Osteoblast (primary cell): Measurements from ENCODE around the gene GOT1. TPM values are rescaled to one million over a fixed set of nuclear protein-coding genes. Genes with fewer than 3 reads are reported as not detected.

ENCODE experiments used
- DNase-seq: peaks from one replicate; pipeline ENCODE4 v3.0.0; 2011; ENCODE audit warnings: low spot score, mixed read lengths; ENCODE audit not compliant: insufficient read length; ENCODE audit errors: missing footprints
- H2AFZ ChIP-seq: 2 replicates; pipeline ENCODE4 v1.6.0; 2011; ENCODE audit warnings: mild to moderate bottlenecking, low read length
- H3K27ac ChIP-seq: 2 replicates; pipeline ENCODE4 v1.5.1; 2011; ENCODE audit warnings: mild to moderate bottlenecking, low read depth, low read length, moderate library complexity
- H3K27me3 ChIP-seq: 2 replicates; pipeline ENCODE4 v1.6.0; 2012; ENCODE audit warnings: mild to moderate bottlenecking, control low read depth, inconsistent platforms, low read length, moderate library complexity; ENCODE audit not compliant: insufficient read depth
- H3K36me3 ChIP-seq: 2 replicates; pipeline ENCODE4 v1.5.1; 2011; ENCODE audit warnings: mild to moderate bottlenecking, low read length, control low read depth, moderate library complexity; ENCODE audit not compliant: insufficient read depth
- H3K4me1 ChIP-seq: 2 replicates; pipeline ENCODE4 v1.5.1; 2011; ENCODE audit warnings: mild to moderate bottlenecking, low read length, control low read depth, moderate library complexity; ENCODE audit not compliant: insufficient read depth
- H3K4me2 ChIP-seq: 2 replicates; pipeline ENCODE4 v1.6.0; 2011; ENCODE audit warnings: mild to moderate bottlenecking, low read length; ENCODE audit not compliant: insufficient read depth
- H3K4me3 ChIP-seq: fragments of 200-600 bp; sonication (generic); 3 replicates; pipeline ENCODE4 v1.5.1; 2012; ENCODE audit warnings: mild to moderate bottlenecking, low read length, inconsistent platforms; ENCODE audit not compliant: insufficient read depth
- H3K79me2 ChIP-seq: 2 replicates; pipeline ENCODE4 v1.6.0; 2012; ENCODE audit warnings: mild to moderate bottlenecking, low read length, control low read depth, inconsistent platforms; ENCODE audit not compliant: insufficient read depth
- H3K9me3 ChIP-seq: 2 replicates; pipeline ENCODE4 v1.5.1; 2011; ENCODE audit warnings: low read depth, low read length, control low read depth
- H4K20me1 ChIP-seq: 2 replicates; pipeline ENCODE4 v1.6.0; 2012; ENCODE audit warnings: mild to moderate bottlenecking, low read length, control low read depth; ENCODE audit not compliant: insufficient read depth
- total RNA-seq: library from RNA; depleted of rRNA; stranded (reverse); fragments of >200 nt; gene quantifications from 2 replicates; pipeline ENCODE4 v1.2.3, GENCODE V29; 2012
- TF ChIP-seq, protein P1 (sequence below): IDR thresholded peaks from 2 replicates; pipeline ENCODE4 v1.5.1; 2011; ENCODE audit warnings: mild to moderate bottlenecking, low read depth, low read length, moderate library complexity; ENCODE audit errors: extremely low read depth

The GOT1 gene
- total RNA-seq, 1 donor = 42.7 TPM

DNA sequence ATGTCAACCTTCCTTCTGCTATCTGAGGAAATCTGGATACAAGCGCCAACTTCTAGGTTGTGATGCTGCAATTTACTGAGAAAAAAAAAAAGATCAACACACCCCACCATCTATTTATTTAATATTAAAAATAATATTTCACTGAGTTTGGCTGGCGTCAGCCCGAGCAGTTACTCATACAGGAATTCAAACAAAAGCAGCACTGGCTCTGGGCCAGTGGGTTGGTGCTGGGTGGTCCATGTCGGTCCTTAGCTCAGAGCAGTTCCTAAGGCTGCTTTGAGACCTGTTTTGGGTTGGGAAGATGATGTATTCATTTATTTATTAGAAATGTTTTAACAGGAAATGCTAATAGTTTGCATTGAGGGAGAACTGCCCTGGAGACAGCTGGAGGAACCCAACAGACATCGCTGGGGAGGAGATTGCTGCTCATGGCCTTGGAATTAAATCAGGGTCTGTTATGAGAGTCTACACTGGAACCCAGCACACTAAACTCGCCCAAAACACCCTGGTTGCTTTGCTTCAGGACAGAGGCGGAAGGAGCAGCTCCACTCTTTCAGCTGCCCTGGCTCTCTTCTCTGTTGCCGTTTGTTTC lies 36.3 kb upstream of the GOT1 start:
- no peaks in the 10 kb centered on the region for H3K79me2 ChIP-seq
- H2AFZ ChIP-seq = no peak overlapping the region
- no peaks in the 10 kb centered on the region for H3K36me3 ChIP-seq
- no peaks in the 10 kb centered on the region for H3K9me3 ChIP-seq
- no peak overlapping the region for H3K27ac ChIP-seq
- no peak overlapping the region for H3K4me3 ChIP-seq
- TF ChIP-seq, protein P1, sequence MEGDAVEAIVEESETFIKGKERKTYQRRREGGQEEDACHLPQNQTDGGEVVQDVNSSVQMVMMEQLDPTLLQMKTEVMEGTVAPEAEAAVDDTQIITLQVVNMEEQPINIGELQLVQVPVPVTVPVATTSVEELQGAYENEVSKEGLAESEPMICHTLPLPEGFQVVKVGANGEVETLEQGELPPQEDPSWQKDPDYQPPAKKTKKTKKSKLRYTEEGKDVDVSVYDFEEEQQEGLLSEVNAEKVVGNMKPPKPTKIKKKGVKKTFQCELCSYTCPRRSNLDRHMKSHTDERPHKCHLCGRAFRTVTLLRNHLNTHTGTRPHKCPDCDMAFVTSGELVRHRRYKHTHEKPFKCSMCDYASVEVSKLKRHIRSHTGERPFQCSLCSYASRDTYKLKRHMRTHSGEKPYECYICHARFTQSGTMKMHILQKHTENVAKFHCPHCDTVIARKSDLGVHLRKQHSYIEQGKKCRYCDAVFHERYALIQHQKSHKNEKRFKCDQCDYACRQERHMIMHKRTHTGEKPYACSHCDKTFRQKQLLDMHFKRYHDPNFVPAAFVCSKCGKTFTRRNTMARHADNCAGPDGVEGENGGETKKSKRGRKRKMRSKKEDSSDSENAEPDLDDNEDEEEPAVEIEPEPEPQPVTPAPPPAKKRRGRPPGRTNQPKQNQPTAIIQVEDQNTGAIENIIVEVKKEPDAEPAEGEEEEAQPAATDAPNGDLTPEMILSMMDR = no peak
- H3K27me3 ChIP-seq = peaks cover 12% of the 10 kb centered on the region
- DNase-seq = no peak
- no peaks in the 10 kb centered on the region for H4K20me1 ChIP-seq
- no peaks in the 10 kb centered on the region for H3K4me1 ChIP-seq
- no peak overlapping the region for H3K4me2 ChIP-seq

DNA sequence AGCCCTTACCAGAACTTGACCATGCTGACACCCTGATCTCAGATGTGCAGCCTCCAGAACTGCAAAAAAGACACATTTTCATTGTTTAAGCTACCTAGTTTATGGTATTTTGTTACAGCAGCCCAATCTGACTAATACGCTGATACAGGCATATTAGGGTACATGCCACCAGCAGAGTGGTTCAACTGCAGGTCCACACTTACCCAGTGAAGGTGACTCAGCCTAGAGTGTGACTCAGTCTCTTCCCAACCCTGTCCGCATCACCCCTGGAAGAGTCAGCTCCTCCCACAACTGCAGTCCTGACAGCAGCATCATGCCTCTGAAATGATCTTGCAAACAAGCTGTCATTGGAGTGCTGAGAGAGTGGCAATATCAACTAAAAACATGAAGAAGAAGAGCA lies 30.8 kb upstream of the GOT1 start:
- DNase-seq = peak; percentile 39
- Histone ChIP-seq H3K27me3 (no peaks in the 10 kb centered on the region), H3K79me2 (no peaks in the 10 kb centered on the region)

DNA sequence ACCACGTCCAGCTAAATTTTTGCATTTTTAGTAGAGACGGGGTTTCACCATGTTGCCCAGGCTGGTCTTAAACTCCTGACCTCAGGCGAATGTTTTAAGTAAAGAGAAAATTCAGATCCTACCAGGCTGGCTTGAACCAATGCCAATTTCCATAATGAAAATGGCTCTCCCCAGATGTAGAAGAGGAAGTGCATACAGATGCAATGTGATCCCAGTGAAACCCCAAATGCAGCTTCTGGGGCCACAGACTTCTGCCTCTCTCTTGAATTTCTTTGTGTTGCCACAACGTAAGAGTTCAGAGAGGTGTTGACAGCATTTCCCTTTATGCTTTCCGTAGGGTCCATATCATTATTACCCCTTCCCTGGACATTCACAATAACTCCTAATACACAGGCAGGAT lies 29.6 kb upstream of the GOT1 start:
- Histone ChIP-seq H3K27ac (no peak overlapping the region), H3K36me3 (no peaks in the 10 kb centered on the region), H3K27me3 (no peaks in the 10 kb centered on the region), H2AFZ (no peak overlapping the region), H3K4me3 (no peak overlapping the region), H3K4me2 (no peak overlapping the region), H4K20me1 (no peaks in the 10 kb centered on the region), H3K79me2 (no peaks in the 10 kb centered on the region), H3K9me3 (no peaks in the 10 kb centered on the region), H3K4me1 (peaks cover 2% of the 10 kb centered on the region)
- DNase-seq = no peak
- TF ChIP-seq, protein P1 = no peak

More for the DNA sequence above, 30.8 kb upstream of the GOT1 start:
- no peak overlapping the region for H3K4me3 ChIP-seq
- no peak overlapping the region for H2AFZ ChIP-seq
- H3K4me2 ChIP-seq = no peak overlapping the region
- no peaks in the 10 kb centered on the region for H4K20me1 ChIP-seq
- H3K27ac ChIP-seq = no peak overlapping the region
- peaks cover 2% of the 10 kb centered on the region for H3K4me1 ChIP-seq
- no peaks in the 10 kb centered on the region for H3K36me3 ChIP-seq
- H3K9me3 ChIP-seq = no peaks in the 10 kb centered on the region
- TF ChIP-seq, protein P1 = no peak

DNA sequence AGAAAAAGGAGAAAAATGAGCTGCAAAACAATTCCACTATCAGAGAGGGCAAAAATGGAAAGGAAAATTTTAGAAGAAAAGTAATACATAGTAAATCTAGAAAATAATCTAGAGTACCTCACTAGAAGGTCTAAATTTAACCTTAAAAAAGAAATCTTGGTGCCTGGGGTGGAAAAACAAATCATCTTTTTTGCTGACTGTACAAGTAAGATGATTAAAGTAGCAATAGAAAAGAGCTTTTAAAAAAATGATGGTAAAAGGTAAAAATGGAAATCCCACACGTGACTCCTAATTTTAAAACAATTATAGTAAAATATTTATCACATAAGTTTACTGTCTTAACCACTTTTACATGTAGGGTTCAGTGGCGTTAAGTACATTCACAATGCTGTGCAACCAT lies 28.8 kb upstream of the GOT1 start:
- Histone ChIP-seq H3K4me2 (no peak overlapping the region), H3K36me3 (no peaks in the 10 kb centered on the region), H3K4me3 (no peak overlapping the region), H3K9me3 (no peaks in the 10 kb centered on the region), H2AFZ (no peak overlapping the region), H3K27ac (no peak overlapping the region), H4K20me1 (no peaks in the 10 kb centered on the region), H3K79me2 (no peaks in the 10 kb centered on the region), H3K4me1 (peaks cover 2% of the 10 kb centered on the region), H3K27me3 (peaks cover 4% of the 10 kb centered on the region)
- DNase-seq = no peak
- TF ChIP-seq, protein P1 = no peak
